GM15510 (cell line): ENCODE results near the gene ZNF280B.
A peak's percentile ranks its signal among the peaks of the same experiment; 100 is the strongest.

Source experiments
- POLR2A ChIP-seq: IDR thresholded peaks from 3 replicates; pipeline ENCODE4 v1.6.1; 2011; ENCODE audit warnings: borderline replicate concordance; ENCODE audit not compliant: insufficient read length; ENCODE audit errors: extremely low read depth

The ZNF280B gene, protein sequence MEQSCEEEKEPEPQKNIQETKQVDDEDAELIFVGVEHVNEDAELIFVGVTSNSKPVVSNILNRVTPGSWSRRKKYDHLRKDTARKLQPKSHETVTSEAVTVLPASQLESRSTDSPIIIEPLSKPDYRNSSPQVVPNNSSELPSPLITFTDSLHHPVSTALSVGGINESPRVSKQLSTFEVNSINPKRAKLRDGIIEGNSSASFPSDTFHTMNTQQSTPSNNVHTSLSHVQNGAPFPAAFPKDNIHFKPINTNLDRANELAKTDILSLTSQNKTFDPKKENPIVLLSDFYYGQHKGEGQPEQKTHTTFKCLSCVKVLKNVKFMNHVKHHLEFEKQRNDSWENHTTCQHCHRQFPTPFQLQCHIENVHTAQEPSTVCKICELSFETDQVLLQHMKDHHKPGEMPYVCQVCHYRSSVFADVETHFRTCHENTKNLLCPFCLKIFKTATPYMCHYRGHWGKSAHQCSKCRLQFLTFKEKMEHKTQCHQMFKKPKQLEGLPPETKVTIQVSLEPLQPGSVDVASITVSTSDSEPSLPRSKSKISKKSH

DNA sequence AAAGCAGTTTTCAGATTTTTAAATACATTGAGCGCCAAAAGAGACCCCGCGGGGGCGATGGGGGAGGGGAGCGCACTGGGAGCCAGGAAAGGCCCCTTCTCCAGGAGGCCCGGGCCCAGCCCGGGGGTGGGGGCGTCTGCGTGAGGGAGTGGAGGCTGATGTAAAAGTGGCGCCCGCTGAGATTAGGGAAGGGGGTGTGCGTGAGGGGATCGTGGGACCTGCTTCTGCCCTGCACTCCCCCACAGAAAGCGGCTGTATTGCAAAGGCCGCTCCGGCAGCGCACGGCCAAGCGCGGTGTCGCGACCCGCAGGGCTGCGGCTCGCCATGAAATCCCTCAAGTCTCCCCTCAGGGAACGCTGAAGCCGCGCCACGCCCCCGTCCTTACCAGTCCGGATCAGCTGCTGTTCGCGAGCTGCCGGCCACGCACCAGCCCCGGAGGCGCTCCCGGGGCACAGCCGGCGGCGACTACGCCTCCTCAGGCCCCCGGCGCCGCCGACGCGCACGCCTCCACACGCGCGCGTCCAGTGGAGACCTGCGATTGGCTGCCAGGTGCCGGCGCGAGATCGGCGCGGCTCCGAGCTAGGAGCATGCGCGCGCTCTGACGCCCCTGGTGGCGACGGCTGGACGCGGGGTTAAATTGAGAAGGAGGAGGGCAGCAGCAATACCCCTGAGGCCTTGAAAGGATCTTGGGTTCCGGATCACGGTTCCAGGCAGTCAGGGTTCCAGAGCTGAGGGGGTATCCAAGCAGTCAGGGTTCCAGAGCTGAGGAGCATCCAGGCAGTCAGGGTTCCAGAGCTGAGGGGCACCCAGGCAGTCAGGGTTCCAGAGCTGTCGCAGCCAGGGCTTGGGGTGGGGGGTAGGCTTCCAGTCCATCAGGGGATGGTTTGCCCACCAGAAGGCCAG, at the start of gene ZNF280B:
TSS of gene ZNF280B (minus strand) at position 469 of the 903 bp plus-strand sequence. CDS start 19,344 bp downstream, outside the sequence.
- peak; percentile 58 for TF ChIP-seq POLR2A

DNA sequence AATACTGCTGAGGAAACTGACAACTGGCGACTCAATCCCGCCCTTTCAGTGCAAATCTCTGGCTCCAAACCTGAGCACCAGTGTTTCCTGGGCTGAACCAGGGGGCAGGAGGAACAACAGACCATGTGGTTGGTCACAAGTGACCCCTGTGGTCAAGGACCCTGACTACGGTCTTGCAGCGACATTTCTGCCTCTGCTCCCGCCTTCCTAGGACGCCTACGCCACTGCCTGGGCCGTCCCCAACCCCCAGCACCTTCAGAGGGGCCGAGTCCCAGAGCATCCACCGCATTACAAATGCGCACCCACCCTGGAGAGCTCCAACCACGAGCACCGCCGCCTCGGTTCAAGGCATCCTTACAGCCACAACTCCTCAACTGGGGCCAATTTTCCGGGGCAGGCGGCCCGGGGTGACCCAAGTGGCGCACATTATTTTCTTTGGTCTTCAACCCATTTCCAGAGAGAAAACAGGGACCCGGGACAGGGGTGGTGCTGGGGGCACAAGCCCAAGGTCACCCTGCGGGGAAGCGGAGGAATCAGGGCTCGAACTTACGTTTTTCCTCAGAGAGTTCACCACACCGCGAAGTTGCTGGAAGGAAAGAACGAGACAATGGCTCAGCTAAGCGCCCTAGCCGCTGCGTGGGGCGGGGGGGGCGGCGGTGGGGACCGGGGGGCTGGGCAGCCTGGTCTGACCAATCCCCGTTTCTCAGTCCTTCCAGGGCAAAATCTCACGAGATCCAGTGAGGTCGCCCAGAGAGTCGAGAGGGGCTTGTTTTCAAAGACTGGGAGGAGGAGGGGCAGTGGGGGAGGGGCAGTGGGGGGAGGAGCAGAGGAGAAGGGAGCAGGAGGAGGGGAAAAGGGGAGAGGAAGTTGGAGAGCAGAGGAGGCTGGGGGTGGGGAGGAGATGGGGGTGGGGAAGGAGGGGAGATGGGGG, 48.7 kb upstream of the ZNF280B start:
- TF ChIP-seq POLR2A = no peak

- no peak for TF ChIP-seq POLR2A
Observed at GRCh38 chr22:22556578-22556977, 48.0 kb upstream of the ZNF280B start.

- TF ChIP-seq POLR2A = no peak
Observed at GRCh38 chr22:22555596-22555995, 47.1 kb upstream of the ZNF280B start.

DNA sequence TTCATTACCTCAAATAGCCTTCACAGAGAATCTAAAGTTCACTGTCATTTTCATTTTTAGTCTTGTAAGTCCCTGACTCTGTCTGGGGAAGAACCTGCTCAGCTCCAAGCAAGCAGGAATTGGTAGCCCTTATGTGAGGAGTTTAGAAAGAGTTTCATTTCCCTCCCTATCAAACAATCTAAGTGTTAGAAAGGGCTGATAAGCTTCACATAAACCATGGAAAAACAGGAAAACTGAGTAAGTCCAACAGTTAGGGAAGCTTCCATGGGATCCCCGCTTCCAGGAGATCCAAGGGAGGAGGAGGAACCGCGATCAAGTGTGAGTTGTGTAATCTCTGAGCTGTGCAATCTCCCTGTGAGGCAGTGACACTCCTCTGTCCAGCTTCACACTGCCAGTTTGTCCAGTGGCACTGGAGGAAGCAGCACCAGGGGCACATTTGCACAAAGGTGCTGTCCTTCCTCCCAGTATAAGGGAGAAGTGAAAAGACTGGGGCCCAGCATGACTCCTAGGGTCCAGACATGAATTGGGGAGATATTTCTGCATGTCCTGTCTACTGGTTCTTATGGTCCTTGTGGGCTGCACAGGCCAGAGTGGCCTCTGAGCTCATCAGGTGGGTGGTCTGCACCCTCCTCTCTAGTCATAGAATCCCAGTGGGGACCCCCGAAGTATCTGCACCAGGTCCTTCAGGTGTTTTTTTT, 46.2 kb upstream of the ZNF280B start:
- no peak for TF ChIP-seq POLR2A

DNA sequence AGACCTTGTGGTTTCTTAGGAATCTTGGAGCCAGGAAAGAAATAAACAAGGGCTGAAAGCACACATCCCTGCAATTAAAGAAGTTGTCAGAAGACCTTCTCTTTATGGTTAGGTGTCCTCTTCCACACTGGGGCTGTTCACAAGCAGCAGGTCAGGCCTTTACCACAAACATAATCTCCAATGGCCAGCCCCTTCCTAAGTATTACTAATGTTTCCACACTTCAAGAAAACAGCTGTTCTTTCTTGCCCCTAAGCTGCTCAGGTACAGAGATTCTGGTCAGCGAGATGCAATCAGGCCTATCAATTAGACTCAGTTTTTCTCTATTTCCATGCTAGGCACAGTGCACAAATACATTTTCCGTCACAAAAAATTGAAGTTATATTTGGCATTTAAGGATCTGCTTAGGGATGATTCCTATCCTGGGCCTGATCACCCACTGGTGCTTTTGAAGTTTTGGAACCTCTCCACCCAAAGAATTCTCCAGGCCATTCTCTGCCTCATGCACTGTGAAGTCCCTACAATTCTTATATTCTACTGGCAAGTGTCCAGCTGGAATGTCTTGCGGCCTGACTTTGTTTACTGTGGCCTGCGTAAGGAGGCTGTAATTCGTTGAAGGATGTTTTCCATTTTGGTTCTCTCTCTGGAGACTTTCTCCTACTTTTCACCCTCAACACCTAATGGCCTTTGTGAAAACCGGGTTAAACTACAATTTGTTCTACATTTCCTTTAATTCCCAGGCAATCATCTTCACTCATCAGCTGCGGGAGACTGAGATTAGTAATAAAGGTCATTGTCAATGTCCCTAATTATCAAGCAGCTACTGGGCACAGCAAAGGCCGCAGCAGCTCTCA, 45.4 kb upstream of the ZNF280B start:
- no peak for TF ChIP-seq POLR2A

DNA sequence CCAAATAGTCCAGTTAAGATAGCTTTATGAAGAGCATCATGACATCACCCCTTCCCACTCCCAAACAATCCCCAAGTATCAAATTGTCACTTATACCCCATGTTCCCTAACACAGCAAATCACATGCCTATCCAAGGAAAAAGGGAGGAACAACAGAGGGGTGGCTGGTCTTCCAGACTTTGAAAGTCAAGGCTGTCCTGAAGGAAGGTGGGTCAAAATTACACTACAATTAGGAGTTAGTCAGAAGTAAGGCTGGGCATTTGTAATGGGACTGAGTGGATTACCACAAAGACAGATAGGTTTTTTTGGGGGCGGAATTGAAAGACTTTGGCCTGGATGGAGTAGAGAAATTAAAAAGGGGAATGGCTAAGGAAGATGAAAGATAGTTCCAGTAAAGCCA, 44.6 kb upstream of the ZNF280B start:
- no peak for TF ChIP-seq POLR2A

GRCh38 chr22:22552630-22553029, 44.1 kb upstream of the ZNF280B start:
- TF ChIP-seq POLR2A = no peak

DNA sequence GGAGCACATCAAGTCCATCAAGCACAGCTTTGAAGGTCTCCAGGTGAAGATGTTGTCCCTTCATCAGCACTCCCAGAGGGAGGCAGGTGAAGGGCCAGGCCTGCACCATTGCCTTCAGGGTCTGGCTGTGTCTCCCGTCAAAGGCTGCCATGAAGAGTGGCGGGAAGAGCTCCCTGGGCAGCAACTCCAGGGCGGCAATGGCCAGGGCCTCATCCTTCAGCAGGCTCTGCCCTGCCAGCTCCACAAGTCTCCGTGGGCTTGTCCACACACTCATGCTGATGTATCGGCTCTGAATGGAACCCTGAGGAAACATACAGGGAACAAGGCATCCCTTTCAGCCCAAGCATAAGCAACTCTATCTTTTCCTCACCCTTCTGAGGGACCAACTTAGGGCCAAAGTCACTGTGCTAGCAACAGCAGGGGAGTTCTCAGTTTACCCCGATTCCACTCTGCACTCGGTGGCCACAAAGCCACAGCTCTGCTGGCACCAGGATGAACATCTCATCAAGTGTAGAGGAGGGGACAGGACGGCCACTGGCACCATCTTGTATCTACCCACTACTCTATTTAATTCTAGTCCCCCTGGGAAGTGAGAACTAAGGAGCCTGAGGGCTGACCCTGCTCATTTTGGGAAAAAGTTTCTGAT, 42.4 kb upstream of the ZNF280B start:
- TF ChIP-seq POLR2A = no peak

GRCh38 chr22:22548910-22549309, 40.4 kb upstream of the ZNF280B start:
- no peak for TF ChIP-seq POLR2A

DNA sequence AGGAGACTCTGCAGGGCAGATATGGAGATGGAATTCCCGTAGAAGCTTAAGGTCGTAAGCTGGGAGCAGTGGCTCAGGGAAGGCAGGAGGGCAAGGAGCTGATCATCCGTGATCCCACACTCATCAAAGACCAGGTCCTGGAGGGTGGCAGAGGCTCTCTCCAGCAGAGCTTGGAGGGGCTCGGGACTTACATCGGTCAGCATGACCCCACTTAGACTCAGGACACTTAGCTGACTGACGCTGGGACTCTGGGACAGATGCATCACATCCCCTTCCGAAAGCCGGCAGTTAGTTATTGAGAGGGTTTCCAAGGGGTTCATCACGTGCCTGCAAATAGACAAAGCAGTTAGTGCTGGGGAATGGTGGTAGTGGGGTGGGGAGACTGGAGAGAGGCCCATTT, 39.8 kb upstream of the ZNF280B start:
- TF ChIP-seq POLR2A = no peak

DNA sequence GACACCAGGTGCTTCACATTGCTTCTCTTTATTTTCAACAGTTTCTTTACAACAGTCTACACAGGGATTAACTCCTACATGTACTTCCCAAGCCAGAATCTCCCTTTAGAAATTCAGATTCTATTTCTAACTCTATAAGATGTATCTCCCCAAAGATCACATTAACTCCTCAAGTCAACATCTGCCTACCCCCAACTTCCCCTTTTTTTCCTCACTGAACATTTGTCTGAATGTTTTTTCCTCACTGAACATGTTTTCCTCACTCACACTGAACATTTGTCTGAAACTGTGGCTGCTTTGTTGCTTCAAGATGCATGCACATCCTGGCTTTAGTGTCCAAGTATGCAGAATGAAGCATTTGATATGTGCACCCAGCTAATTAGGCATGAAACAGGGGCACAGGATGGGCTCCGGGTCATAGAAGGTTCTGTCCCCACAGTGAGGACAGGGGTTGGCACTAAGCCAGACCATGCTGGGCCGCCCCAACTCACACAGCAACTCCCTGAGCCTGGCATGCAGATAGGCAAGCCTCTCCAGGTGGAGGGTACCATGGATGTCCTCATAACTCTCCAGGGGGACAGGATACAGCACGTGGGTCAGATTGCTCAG, 39.3 kb upstream of the ZNF280B start:
- no peak for TF ChIP-seq POLR2A
